ENCODE data around the gene CLEC2L.

GRCh38 chr7:139574618-139575337, 51.3 kb downstream of the CLEC2L start:
- TF ChIP-seq, protein P1, sequence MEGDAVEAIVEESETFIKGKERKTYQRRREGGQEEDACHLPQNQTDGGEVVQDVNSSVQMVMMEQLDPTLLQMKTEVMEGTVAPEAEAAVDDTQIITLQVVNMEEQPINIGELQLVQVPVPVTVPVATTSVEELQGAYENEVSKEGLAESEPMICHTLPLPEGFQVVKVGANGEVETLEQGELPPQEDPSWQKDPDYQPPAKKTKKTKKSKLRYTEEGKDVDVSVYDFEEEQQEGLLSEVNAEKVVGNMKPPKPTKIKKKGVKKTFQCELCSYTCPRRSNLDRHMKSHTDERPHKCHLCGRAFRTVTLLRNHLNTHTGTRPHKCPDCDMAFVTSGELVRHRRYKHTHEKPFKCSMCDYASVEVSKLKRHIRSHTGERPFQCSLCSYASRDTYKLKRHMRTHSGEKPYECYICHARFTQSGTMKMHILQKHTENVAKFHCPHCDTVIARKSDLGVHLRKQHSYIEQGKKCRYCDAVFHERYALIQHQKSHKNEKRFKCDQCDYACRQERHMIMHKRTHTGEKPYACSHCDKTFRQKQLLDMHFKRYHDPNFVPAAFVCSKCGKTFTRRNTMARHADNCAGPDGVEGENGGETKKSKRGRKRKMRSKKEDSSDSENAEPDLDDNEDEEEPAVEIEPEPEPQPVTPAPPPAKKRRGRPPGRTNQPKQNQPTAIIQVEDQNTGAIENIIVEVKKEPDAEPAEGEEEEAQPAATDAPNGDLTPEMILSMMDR (IDR thresholded peaks at IDR 0.05; ENCODE audit: poor library complexity) = no peak
- TF ChIP-seq EZH2 (IDR thresholded peaks at IDR 0.05; ENCODE audit: borderline replicate concordance) (no peak), EZH2phosphoT487 (IDR thresholded peaks at IDR 0.05; ENCODE audit: low read depth, severe bottlenecking, unreplicated experiment) (no peak)

Data from hepatocyte (in vitro differentiated cells).